HG02571 (cell line): ENCODE results near the gene DDAH2.
"Not testable (repeated sequence)": the region's sequence is repeated elsewhere in the genome, so short reads cannot be mapped to it uniquely, and the experiment has no call there.

ENCODE experiments used
- ATAC-seq: cut with Tn5 transposase; IDR thresholded peaks from one replicate; pipeline ENCODE4 v1.9.1; 2021; ENCODE audit warnings: mild to moderate bottlenecking, moderate library complexity; ENCODE audit not compliant: unreplicated experiment

The DDAH2 gene

DNA sequence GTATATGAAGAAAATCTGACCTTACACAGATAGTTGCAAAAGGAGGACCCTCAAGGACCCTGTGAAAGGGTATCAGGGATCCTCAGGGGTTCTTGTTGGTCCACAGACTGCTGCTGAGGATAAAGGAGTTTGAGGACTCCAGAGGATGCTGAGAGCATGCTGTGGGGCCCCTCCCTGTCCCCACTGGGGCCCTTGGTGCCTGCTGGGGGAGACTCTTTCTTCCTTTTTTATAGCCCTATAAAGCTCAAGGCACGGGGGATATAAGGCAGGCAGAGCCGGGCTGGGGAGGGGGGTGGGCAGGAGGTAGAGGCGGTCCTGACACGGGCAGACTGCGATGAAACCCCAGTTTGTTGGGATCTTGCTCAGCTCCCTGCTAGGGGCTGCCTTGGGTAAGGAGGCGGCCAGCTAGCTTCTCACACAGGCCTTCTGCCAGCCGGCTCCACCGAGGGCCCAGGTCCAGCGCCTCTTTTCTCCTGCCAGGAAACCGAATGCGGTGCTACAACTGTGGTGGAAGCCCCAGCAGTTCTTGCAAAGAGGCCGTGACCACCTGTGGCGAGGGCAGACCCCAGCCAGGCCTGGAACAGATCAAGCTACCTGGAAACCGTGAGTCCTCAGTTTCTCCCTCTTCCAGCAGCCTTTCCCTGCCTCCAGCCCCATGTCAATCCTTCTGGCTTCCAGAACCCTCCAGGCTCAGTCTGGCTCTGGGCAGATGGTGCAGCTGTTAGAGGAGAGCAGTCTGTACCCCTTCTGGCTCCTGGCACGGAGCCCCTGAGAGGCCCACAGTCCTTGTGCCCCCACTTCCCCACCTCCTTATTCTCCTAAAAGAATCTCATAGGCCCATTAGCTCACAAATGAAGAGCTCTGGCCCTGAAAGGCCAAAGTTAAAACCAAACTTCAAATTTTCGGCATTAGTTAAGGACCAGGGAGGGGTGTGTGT, 13.8 kb downstream of the DDAH2 start, which contains the start of gene LY6G6D:
Gene LY6G6D, plus strand, starts transcription at position 327 of the 937 bp plus-strand sequence. Its CDS starts 8 bp downstream, at position 335.
- no peak for ATAC-seq

DNA sequence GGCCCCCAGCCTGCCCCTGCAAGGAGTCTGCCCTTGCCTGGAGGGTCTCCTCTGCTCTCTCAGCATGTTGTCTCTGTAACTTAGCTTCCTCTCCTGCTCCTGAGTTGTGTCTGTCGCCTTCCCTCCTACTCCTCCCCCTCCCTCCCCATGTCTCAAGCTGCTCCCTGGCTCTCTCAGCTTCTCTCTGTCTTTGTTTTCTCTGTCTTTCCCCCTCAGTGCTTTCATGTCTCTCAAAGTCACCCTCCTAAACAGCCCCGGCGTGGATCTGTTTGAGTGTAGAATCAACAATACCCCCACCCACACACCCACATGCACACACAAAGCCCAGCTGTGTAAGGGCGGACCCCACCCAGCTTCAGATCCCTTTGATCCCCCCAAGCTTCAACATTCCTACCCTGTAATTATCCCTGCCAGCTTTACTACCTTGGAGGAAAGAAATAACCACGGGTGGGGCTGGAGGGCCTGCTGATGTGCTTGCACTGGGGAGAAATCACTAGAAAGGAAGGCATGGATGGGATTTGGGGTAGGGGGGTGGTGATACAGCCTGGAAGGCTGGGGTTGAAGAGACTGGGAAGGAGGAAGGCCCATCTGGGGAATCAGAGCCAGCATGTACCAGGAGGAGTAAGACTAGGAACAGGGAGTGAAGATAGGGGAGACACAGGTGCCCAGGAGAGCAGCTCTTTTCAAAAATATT, 15.0 kb downstream of the DDAH2 start:
- ATAC-seq = no peak

DNA sequence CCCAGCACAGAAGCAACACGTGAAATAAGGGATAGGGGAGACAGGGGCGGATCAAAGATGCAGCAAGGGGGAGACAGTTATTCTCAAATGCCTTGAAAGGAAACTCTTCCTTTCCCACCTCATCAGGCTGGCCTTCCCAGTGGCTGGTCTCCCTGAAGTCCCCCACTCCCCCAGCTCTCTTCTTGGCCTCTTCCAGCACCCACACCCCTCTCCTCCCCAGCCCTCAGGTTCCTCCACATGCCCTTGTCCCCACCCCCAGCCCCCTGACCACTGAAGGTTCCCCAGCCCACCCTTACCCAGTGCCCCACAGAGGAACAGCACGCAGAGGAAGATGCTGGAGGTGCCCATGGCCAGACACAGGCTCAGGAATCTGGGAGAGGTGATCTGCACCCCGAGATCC, 15.6 kb downstream of the DDAH2 start:
- no peak for ATAC-seq

DNA sequence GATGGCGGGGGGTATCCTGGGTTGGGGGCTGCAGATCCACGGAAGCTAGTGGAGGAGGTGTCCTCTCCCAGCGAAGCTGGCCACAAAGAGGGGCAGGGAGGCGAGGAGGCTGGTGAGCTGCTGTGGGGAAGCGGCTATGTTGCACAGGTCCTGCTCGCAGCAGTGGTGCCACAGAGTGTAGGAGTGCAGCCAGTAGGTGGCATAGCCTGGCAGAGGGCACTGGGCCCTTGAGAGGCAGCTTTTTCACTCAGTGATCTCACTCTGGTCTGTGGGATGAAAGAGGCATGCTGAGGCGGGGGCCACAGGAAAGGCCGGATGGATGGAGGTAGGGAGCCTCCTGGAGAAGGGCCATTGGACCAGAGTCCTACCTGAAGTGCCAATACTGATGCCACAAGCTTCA, 16.8 kb downstream of the DDAH2 start:
- ATAC-seq = no peak

DNA sequence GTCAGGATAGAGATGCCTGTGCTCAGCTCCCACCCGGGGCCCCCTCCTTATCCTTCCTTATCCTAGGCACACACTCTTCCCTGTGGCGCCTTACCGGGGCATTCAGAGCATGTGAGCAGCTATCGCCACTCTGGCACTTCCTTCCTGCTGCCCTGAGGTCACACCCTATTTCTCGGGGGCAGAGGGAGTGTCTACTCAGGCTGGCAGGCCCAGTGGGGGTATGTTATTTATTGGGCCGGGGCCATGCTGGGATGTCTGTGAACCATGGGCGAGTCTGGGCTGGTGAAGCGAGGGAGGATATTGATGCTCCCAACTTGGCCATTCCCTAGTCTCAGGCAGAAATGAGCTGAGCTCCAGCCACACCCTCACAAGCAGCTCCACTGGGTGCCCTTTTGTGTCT, 17.9 kb downstream of the DDAH2 start:
- no peak for ATAC-seq

DNA sequence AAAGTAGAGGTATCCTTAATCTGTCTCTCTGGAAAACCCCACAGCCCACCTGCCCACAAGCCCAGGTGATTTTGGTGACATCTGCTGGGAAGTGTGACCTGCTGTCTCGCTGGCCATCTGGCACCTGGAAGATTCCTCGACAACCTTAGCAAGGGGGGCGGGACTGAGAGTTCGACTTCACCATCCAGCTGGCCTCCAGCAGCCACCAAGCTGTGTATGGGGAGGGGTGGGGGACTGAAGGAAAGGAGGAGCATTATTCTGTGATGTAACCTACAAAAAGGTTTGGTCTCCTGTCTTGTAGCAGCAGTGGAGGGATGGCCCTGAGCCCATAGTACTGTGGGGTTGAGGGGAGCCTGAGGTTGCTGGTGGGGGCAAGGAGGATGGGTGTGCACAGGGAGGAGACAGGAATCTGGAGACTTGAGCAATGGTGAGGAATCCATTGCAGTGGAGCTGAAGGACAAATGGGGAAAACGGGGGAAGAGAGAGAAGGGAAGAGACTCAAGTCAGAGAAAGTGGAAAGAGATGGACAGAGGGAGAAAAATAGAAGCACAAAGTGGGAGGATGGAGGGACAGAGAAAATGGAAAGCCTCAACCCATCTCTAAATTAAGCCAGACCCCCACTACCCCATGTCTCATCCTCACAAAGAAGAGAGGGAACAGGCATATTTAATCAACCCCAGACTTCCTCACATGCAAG, 18.4 kb downstream of the DDAH2 start:
- no peak for ATAC-seq

DNA sequence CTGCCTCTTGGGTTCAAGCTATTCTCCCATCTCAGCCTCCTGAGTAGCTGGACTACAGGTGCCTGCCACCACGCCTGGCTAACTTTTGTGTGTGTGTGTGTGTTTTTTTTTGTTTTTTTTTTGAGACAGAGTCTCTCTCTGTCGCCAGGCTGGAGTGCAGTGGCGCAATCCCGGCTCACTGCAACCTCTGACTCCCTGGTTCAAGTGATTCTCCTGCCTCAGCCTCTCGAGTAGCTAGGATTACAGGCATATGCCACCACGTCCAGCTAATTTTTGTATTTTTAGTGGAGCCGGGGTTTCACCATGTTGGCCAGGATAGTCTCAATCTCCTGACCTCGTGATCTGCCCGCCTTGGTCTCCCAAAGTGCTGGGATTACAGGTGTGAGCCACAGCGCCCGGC, 19.9 kb downstream of the DDAH2 start:
- ATAC-seq = not testable (repeated sequence)

DNA sequence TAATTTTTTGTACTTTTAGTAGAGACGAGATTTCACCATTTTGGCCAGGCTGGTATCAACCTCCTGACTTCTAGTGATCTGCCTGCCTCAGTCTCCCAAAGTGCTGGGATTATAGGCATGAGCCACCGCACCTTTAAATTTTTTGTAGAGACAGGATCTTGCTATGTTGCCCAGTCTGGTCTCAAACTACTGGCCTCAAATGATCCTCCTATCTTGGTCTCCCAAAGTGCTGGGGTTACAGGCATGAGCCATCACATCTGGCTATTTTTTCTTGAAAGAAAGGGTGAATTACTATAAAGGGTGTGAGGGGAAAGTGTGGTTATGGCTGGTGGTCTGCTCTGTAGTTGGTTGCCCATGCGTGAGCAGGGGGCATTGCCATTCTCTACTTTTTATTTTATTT, 20.9 kb downstream of the DDAH2 start:
- no peak for ATAC-seq

DNA sequence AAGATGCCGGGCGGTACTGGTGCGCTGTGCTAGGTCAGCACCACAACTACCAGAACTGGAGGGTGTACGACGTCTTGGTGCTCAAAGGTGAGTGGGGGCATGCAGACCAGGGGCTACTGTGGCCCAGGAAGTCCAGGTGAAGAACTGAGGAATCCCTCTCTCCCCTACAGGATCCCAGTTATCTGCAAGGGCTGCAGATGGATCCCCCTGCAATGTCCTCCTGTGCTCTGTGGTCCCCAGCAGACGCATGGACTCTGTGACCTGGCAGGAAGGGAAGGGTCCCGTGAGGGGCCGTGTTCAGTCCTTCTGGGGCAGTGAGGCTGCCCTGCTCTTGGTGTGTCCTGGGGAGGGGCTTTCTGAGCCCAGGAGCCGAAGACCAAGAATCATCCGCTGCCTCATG, 21.4 kb downstream of the DDAH2 start:
- no peak for ATAC-seq

DNA sequence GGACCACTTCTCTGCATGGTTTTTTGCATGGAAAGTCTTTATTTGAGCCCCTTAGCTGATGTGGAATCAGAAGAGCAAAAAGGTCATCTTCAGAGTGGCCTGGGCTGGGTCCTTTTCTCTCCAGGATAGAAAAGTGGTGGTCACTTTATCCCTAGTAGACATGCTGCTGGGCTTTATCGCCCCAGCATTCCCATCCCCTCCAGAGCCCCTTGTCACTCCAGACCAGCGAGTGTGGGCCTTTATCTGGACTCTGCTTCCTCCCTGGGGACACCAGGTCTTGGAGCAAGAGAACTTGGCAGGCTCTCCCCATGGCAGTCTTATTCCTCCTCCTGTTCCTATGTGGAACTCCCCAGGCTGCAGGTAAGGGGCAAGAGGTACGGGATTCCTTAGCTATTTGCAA, 22.5 kb downstream of the DDAH2 start, which contains the start of gene LY6G6F:
Gene LY6G6F, plus strand, starts transcription at position 268 of the 400 bp plus-strand sequence. Its CDS starts 41 bp downstream, at position 309.
- no peak for ATAC-seq

DNA sequence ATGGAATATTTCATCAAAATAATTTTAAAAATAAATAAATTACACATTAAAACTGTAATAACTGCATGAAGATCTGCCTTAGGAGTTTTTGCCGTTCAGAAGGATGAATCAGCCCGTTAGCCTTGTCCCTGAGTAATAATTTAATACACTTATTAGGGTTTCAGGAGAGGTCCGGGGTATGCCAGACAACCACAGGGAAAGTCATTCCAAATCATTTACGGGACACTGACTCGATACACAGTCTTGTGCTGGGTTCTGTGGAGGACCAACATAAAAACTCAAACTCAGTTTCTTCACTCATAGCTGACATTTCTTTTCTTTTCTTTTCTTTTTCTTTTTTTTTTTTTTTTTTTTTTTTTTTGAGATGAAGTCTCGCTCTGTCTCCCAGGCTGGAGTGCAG, 23.2 kb downstream of the DDAH2 start:
- ATAC-seq = no peak

DNA sequence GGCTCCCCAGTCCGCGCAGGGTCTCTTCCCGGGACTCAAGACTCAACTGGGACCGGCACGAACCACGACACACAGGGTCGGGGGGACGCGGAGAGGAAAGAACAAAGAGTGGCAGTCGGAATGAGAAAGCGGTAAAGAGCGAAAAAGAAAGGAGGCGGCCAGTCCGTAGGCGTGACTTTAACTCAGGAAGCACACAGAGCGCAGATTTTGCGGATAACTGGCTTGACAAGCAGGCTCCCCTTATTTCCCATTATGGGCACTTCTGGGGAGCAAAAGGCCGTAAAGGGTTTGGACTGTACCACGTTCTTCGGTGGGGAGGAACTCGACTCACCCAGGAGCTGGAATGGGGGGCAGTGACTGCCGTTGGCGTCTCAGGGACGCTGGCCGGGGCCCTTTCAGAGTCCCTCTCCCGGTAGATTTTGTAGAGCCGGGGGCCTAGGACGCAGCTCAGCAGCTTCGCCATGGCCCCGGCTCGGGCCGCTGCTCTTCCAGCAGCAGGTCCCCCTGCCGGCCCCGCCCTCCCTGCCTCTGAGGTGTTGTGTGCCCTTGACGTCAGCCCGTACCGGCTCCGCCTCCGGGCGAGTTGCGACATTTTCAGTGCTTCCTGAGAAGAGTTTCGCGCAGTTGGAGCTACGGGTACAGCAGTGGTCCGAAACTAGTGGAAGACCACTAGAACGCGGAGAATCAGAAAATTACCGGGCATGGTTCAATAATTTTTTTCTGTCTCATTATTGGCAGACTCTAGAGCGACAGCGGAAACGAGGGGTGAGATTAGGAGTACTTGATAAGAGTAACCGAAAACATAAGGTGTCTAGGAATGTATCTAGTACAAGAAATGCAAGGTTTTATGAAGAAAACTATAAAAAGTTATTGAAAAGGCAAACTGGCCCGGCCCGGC, 26.0 kb downstream of the DDAH2 start, which contains the start of gene ABHD16A:
Gene ABHD16A, minus strand, starts transcription at position 506 of the 898 bp plus-strand sequence. Its CDS starts 43 bp downstream, at position 463.
- peak; percentile 77 for ATAC-seq

DNA sequence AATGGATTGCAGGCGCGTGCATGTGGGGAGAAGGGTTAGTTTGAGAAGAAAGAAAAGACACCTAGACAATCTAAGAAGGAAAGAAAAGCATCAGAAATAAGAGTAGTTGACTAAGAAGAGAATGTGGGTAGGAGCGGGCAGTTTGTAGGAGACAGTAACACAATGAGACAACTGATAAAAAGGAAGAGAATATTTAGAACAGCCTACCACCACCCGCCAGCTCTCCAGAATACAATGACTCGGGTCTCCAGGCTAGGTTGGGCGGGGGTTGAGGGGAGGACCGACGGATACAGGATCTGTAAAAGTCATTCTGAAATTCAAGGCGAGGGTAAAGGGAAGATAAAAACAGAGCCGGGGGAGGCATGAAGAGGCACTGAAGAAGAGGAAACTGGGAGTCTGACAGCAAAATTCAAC, 26.7 kb downstream of the DDAH2 start:
- no peak for ATAC-seq

DNA sequence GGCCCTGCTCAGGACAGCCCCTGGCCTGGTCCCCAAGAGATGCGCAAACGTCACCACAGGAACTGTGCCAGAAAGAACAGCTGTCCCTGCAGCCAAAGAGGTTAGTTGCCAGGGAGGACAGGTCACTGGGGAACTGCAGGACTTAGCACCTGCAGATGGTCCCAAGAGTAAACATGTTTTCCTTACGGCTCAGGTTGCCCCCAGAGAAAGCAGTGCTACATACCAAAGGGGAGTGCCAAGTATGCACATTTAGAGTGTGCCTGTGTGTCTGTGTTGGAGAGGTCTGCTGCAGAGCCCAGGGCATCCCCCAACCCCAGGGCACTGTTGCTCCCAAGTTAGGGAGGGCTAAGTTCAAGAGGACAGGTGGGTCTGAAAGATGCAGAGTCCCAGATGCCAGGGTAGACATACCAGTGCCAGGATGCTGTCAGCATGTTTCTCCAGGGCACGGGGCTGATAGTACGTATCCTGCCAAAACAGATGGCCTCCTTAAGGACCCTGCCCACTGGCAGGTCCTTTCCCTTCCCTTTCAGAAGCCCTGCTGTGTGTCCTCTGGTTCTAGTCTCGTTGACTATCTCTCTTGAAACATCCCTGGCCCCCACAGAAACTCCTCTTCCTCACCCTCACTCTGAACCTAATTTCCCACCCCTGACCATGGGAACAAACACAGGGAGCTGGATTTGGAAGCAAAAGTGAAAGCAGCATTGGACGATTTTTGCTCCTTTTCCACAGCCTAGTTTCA, 27.3 kb downstream of the DDAH2 start:
- no peak for ATAC-seq

DNA sequence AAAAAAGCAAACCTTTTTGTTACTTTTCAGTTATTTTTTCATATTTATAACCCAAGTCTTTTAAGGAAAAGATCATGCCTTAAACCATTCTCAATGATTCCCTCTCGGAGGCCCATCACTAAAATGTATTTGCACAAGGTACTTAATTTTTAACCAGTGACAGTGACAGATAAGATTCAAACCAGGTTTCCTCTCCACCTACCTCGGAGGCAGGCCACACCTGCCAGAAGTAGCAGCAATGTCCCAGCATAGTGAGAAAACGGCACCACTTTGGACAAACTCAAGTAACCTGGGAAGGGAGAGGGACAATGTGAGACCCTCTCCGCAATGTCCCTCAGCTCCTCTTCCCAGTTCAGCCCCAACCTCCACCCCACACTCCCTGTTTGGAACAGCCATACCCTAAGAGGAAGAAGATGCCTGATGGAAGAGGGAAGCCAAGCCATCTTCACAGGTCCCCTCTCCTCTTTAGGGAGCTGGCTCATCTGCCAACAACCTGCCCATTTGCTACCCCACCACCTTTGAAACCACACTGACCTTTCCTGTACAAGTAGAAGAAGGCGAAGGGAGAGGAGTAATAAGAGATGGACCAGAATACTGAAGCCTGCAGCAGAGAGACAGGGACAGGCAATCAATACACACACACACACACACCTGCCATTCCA, 28.2 kb downstream of the DDAH2 start:
- no peak for ATAC-seq

DNA sequence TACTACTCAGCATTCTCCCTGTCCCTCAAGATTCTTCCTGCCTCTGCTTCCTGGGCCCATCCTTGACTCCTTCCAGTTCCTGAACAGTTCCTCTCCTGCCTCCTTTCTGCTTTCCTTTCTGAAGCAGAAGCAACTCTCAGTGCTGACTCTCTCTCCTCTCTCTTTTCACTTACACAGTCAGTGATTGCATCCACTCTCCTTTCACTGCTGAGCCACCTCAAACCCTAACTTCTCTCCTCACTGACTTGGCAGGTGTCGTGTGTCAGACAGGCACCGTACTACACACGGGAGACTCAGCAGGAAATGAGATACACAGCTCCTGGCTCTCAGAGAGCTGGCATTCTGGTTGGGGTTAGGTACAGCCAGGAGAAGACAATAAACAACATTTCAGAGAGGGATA, 31.5 kb downstream of the DDAH2 start:
- ATAC-seq = no peak

DNA sequence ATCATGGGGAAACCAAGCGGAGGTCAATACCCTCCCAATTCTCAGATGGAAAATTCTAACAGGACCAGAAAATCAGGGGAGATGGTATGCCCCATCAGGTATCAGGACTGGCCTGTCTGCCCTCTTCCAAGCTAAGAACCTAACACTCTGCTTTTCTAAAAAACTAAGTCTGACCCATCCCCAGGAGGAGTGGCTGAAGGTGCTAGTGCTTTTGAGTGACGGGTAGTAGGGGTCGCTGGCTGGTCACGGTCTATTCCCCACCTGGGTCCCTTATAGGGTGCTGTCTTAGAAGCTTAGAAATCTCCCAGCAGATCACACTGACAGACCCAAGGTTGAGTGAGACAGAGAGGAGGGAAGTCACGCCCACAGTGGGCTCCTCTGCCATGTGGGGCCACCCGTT, 35.6 kb downstream of the DDAH2 start:
- no peak for ATAC-seq

DNA sequence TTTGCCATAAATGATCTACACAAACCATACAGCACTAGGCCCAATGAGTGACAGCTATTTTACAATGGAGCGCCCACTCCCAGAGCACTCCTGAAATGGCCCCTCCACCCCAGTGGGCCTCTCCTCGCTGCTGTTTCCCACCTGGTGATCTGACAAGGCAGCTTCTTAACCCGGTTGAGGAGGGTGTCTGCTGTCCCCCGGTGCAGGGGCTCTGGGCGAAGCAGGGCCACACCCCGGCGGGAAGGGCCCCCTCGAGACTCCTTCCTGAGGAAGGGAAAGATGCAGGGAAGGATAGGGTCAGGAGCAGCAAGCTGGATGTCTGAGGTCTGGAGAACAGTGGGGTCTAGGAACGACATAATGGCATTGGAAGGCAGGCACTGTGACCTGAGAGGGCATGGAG, 36.2 kb downstream of the DDAH2 start:
- ATAC-seq = no peak

DNA sequence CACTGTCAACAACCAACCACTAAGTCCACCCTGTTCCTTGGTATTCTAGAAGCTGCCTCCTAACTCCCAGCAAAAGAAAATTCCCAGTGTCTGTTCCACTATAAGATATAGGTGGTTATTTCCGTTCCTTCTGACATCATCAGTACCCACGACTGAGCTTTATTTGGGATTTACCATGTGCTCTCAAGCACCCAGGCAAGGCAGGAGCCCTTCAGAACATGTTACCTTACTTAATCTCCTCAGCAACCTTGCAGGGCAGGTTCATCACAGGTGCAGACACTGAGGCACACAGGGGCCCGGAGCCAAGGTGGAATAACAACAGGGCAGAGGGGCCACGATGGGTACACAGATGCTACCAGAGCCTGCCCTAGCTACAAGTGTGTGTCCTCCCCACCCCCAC, 36.7 kb downstream of the DDAH2 start:
- ATAC-seq = no peak
